DOHH2 (cell line): ENCODE data around the gene ROBO1.

ENCODE experiments used
- CTCF ChIP-seq: fragments of 200-600 bp; sonication (generic); IDR thresholded peaks from one replicate; pipeline ENCODE4 v1.5.1; 2014; ENCODE audit warnings: antibody characterized with exemption, mild to moderate bottlenecking, low read depth, low read length; ENCODE audit not compliant: poor library complexity, severe bottlenecking
- EZH2phosphoT487 ChIP-seq: fragments of 200-600 bp; sonication (generic); IDR thresholded peaks from 2 replicates; pipeline ENCODE4 v1.6.1; 2017; ENCODE audit warnings: borderline replicate concordance, mild to moderate bottlenecking, antibody characterized with exemption, low read length, moderate library complexity, mixed read lengths

- TF ChIP-seq CTCF (peak; percentile 40), EZH2phosphoT487 (no peak)
Observed at GRCh38 chr3:79361748-79362378, 405.9 kb downstream of the ROBO1 start.
